AG04449 (cell line): ENCODE results near the gene RIMS1.
"Not testable (repeated sequence)": the region's sequence is repeated elsewhere in the genome, so short reads cannot be mapped to it uniquely, and the experiment has no call there.

Experiments used
- CTCF ChIA-PET: fragments of 350-600 bp; formaldehyde crosslinking; extraction: SDS; loops from one replicate; lab custom pipeline; 2021; ENCODE audit warnings: antibody characterized with exemption; lab: Yijun Ruan, JAX
- POLR2A ChIA-PET: fragments of 400-600, 350-600 bp; formaldehyde crosslinking; extraction: SDS; loops from one replicate; lab custom pipeline; 2020; ENCODE audit warnings: antibody characterized with exemption, inconsistent platforms; lab: Yijun Ruan, JAX
- DNase-seq: peaks from one replicate; pipeline ENCODE4 v3.0.0-alpha.2; 2010; ENCODE audit warnings: low read depth, low spot score
- H3K4me3 ChIP-seq: 2 replicates; pipeline ENCODE4 v1.5.1; 2011; ENCODE audit warnings: low read depth, mild to moderate bottlenecking, control low read depth, low read length
- TF ChIP-seq, protein P1 (sequence below): IDR thresholded peaks from one replicate; pipeline ENCODE4 v1.5.1; 2011; ENCODE audit warnings: mild to moderate bottlenecking, moderate library complexity, low read length, control low read depth, inconsistent platforms; ENCODE audit not compliant: insufficient read depth; ENCODE audit errors: missing control alignments

Gene RIMS1

DNA sequence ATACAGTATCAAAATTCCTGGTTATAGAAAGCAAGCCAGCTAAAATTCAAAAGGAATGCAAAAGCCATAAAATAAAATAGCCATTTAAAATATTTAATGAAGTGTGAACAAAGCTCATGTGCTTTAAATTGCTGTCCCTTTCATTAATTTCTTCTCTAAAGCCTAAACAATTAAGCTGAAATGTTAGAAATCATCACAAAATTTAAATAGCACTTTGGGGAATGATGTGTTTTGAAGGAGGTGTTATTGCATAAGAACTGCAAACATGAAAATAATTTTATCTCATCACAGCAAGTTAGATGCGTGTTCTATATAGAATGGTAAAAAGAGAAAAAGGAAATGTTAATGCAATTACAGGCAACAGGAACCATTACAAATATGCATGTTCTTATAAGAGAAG, 111.0 kb downstream of the RIMS1 start:
- CTCF ChIA-PET, result no interaction called here

DNA sequence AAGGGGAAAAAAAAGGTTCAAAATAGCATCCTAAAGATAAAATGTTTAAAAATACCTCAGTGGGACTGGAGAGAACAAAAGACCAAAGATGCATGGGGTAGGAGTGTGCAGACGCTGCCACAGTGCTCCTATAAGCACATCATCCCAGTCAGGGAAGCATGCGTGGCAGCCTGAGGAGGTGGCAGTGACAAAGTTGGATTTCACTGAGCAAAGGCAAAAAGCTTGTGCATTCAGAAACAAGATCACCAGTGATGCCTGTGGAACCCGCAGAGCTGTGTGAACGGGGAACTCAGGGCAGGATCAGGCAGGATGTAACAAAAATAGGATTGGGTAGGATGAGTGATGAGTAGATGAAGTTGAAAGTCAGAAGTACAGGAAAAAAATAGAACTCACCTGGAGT, 116.1 kb downstream of the RIMS1 start:
- no peak overlapping the region for H3K4me3 ChIP-seq
- TF ChIP-seq, protein P1, sequence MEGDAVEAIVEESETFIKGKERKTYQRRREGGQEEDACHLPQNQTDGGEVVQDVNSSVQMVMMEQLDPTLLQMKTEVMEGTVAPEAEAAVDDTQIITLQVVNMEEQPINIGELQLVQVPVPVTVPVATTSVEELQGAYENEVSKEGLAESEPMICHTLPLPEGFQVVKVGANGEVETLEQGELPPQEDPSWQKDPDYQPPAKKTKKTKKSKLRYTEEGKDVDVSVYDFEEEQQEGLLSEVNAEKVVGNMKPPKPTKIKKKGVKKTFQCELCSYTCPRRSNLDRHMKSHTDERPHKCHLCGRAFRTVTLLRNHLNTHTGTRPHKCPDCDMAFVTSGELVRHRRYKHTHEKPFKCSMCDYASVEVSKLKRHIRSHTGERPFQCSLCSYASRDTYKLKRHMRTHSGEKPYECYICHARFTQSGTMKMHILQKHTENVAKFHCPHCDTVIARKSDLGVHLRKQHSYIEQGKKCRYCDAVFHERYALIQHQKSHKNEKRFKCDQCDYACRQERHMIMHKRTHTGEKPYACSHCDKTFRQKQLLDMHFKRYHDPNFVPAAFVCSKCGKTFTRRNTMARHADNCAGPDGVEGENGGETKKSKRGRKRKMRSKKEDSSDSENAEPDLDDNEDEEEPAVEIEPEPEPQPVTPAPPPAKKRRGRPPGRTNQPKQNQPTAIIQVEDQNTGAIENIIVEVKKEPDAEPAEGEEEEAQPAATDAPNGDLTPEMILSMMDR, result no peak
- no peak for DNase-seq
- ChIA-PET CTCF (no interaction called here), POLR2A (interaction anchor here (0.7 kb wide), 1 partner anchor 512 kb away, joined by 3 read pairs; no protein-coding TSS in a partner anchor)

More for the DNA sequence above, 111.0 kb downstream of the RIMS1 start:
- POLR2A ChIA-PET, result no interaction called here
- H3K4me3 ChIP-seq, result no peak overlapping the region
- TF ChIP-seq, protein P1, result no peak
- no peak for DNase-seq

DNA sequence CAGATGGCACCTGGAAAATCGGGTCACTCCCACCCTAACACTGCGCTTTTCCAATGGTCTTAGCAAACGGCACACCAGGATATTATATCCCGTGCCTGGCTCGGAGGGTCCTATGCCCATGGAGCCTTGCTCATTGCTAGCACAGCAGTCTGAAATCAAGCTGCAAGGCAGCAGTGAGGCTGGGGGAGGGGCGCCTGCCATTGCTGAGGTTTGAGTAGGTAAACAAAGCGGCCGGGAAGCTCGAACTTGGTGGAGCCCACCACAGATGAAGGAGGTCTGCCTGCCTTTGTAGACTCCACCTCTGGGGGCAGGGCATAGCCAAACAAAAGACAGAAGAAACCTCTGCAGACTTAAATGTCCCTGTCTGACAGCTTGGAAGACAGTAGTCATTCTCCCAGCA, 120.2 kb downstream of the RIMS1 start:
- DNase-seq, POLR2A ChIA-PET, H3K4me3 ChIP-seq, CTCF ChIA-PET: not testable (repeated sequence)

DNA sequence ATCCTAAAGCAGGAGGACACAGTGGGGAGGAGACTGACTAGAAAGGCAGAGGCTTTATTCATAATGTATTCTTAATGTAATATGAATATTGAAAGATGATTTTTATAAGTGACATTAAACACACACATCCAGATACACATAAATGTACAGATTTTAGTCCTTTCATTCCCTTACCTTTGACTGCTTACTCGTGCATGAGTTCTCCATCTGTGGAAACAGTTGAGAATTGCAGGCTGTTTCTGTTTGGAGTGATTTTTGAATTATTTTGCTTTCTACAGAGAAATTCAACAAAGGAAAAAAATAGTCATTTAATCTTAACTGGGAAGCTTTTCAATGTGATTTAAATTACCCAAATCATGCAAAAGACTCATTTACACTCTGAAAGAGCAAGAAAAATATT, 136.5 kb downstream of the RIMS1 start:
- POLR2A ChIA-PET, result no interaction called here
- DNase-seq, result no peak
- CTCF ChIA-PET, result no interaction called here
- TF ChIP-seq, protein P1, result no peak
- H3K4me3 ChIP-seq, result no peak overlapping the region

DNA sequence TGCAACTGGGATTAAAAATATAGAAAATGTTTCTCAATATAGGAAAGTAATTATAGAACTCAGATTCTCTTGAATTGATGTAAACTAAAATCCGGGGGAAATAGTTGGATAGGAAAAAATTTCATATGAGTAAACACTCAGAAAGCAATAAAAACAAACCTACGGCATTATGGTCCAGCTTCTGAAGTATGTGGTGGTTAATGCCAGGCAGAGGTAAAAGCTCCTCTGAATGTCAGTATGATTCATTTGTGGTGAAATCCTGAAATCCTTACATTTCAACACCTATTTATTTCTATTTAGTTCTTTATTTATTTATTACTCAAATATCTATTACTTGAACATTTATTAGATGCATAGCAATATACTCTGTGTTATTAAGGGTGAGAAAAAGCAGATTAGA, 145.1 kb downstream of the RIMS1 start:
- CTCF ChIA-PET, result no interaction called here
- TF ChIP-seq, protein P1, result no peak
- no peak overlapping the region for H3K4me3 ChIP-seq
- POLR2A ChIA-PET, result no interaction called here
- DNase-seq, result no peak

DNA sequence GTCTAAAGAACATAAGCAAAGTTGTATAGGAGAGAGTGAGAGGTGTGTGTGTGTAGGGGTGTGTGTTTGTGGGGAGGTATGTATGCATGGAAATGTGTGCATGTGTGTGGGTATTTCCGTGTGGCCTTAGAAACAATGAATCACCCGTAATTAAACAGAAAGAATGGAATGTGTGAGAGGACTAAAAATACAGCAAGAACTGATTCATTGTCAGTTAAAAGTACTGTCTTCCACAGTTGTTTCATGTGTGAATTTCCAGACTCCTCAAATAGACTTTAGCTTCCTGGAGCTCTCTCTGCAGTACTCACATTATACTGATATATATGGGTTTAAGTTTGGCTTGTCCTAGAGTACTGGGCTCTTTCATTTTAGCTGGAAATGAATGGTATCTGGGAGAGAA, 145.7 kb downstream of the RIMS1 start:
- no peak overlapping the region for H3K4me3 ChIP-seq
- ChIA-PET POLR2A (no interaction called here), CTCF (no interaction called here)
- TF ChIP-seq, protein P1, result no peak
- DNase-seq, result no peak

DNA sequence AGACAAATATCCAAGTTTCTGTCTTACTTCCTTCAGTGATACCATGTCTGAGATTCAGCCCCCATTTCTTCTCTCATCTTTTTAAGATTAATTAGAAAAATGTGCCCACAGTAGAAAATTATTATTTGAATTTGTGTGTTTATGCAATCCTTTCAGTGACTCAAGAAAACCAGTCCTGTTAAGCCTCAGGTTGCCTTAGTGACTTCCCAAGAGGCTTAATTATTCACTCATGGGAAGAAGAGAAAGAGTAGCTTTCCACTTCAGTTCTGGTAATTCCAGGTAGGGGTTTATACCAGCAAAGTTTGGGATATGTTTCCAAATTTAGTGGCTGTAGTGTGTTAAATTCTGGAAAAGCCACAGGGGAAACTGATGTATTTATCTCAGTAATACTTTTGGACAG, 149.1 kb downstream of the RIMS1 start:
- TF ChIP-seq, protein P1, result no peak
- no peak overlapping the region for H3K4me3 ChIP-seq
- ChIA-PET CTCF (no interaction called here), POLR2A (no interaction called here)
- DNase-seq, result no peak
